ENCODE measurements around the gene SLC35F6. TPM values are rescaled to one million over a fixed set of nuclear protein-coding genes. Genes with fewer than 3 reads are reported as not detected.

Gene SLC35F6
- total RNA-seq, 3 donors from 2014 or later, result 32.8 to 57.3 (median 55.1) TPM

- TF ChIP-seq POLR2AphosphoS5 (IDR thresholded peaks at IDR 0.05) (no peak), CTCF (IDR thresholded peaks at IDR 0.05) (no peak), POLR2A (IDR thresholded peaks at IDR 0.05) (no peak)
- no peaks in the 10 kb centered on the region for H3K9me3 ChIP-seq
- H3K36me3 ChIP-seq, result no peaks in the 10 kb centered on the region
- H3K27me3 ChIP-seq, result no peaks in the 10 kb centered on the region
- intact Hi-C loops (cut with DNase I; ENCODE audit: low total_unique reads), result no loop called here
- H3K4me1 ChIP-seq, result no peaks in the 10 kb centered on the region
- no peak overlapping the region for H3K27ac ChIP-seq
- no peak overlapping the region for H3K4me3 ChIP-seq
- no peak for DNase-seq (ENCODE audit: low spot score in 2 of 2)
Measured at GRCh38 chr2:26738481-26738880, 25.6 kb upstream of the SLC35F6 start.

GRCh38 chr2:26739514-26739913 lies 24.6 kb upstream of the SLC35F6 start:
- H3K4me1 ChIP-seq, result no peaks in the 10 kb centered on the region
- H3K27ac ChIP-seq, result no peak overlapping the region
- TF ChIP-seq CTCF (IDR thresholded peaks at IDR 0.05) (no peak), POLR2AphosphoS5 (IDR thresholded peaks at IDR 0.05) (no peak), POLR2A (IDR thresholded peaks at IDR 0.05) (no peak)
- H3K9me3 ChIP-seq, result no peaks in the 10 kb centered on the region
- intact Hi-C loops (cut with DNase I; ENCODE audit: low total_unique reads), result no loop called here
- no peaks in the 10 kb centered on the region for H3K36me3 ChIP-seq
- no peak for DNase-seq (ENCODE audit: low spot score in 2 of 2)
- no peaks in the 10 kb centered on the region for H3K27me3 ChIP-seq
- H3K4me3 ChIP-seq, result no peak overlapping the region

DNA sequence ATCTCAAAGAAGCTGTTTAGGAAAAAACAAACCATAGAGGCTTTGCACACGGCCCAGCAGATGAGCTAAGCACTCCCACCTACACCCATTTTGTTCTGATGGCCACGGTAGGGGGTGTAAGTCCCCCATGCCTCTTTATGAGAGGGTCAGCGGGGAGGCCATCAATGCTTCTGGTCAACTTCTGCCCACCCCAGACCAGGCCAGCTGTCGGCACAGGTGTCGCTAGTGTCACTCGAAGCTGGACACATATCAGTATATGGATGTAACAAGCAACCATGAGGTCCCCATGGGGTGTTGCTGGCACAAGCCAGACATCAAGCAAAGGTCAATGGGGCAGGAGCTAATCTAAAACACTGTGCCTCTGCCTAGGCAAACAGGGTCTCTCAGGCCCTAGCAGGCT lies 23.7 kb upstream of the SLC35F6 start:
- H3K9me3 ChIP-seq, result no peaks in the 10 kb centered on the region
- no peaks in the 10 kb centered on the region for H3K27me3 ChIP-seq
- H3K36me3 ChIP-seq, result no peaks in the 10 kb centered on the region
- H3K27ac ChIP-seq, result no peak overlapping the region
- intact Hi-C loops (cut with DNase I; ENCODE audit: low total_unique reads), result loop anchor here (5.0 kb wide), 1 partner anchor 133 kb away; no protein-coding TSS in a partner anchor
- TF ChIP-seq CTCF (IDR thresholded peaks at IDR 0.05) (no peak), POLR2A (IDR thresholded peaks at IDR 0.05) (no peak), POLR2AphosphoS5 (IDR thresholded peaks at IDR 0.05) (no peak)
- no peak overlapping the region for H3K4me3 ChIP-seq
- no peaks in the 10 kb centered on the region for H3K4me1 ChIP-seq
- no peak for DNase-seq (ENCODE audit: low spot score in 2 of 2)

GRCh38 chr2:26740890-26741302 lies 23.2 kb upstream of the SLC35F6 start:
- no peak overlapping the region for H3K4me3 ChIP-seq
- intact Hi-C loops (cut with DNase I; ENCODE audit: low total_unique reads), result loop anchor here (5.0 kb wide), 1 partner anchor 134 kb away; no protein-coding TSS in a partner anchor
- H3K4me1 ChIP-seq, result no peaks in the 10 kb centered on the region
- H3K27ac ChIP-seq, result no peak overlapping the region
- no peak for DNase-seq (ENCODE audit: low spot score in 2 of 2)
- TF ChIP-seq POLR2AphosphoS5 (IDR thresholded peaks at IDR 0.05) (no peak), CTCF (IDR thresholded peaks at IDR 0.05) (no peak), POLR2A (IDR thresholded peaks at IDR 0.05) (no peak)
- no peaks in the 10 kb centered on the region for H3K9me3 ChIP-seq
- no peaks in the 10 kb centered on the region for H3K36me3 ChIP-seq
- no peaks in the 10 kb centered on the region for H3K27me3 ChIP-seq

DNA sequence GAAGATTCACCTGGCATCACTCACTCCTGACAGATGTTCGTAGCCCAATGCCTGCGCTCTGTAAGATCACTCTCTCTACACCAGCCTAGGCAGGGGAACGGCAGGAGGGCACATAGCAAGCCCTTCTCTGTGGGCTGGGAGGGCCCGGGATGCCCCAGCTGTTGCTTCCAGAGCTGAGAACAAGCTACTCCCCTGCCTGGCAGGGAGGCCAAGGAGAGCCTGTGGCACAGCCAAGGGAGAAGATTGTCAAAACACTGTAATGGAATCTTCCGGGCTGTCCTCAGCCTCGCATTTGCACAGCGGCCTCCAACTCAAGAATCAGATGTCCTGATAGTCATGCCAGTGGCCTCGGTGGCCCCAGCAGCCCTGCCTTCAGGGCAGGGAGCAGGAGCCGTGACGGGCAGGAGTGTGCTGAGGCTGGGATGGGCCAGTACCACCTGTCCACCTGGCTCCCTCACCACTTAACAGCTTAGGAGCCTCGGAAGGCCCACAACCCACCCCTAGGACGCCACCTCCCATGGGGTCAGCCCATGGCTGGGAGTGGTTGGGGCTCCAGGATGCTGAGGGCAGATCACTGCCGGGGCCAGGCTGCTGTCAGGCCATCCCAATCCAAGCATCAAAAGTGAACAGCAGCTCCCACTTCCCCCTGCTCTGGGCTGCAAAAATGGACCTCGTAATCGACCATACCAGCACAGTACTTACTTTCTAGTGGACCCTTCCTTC lies 21.9 kb upstream of the SLC35F6 start:
- TF ChIP-seq POLR2AphosphoS5 (IDR thresholded peaks at IDR 0.05) (no peak), POLR2A (IDR thresholded peaks at IDR 0.05) (no peak), CTCF (IDR thresholded peaks at IDR 0.05) (no peak)
- DNase-seq (ENCODE audit: low spot score in 2 of 2), result no peak
- no peak overlapping the region for H3K4me3 ChIP-seq

More for the DNA sequence above, 21.9 kb upstream of the SLC35F6 start:
- Histone ChIP-seq H3K27me3 (no peaks in the 10 kb centered on the region), H3K36me3 (no peaks in the 10 kb centered on the region), H3K4me1 (no peaks in the 10 kb centered on the region), H3K27ac (no peak overlapping the region), H3K9me3 (no peaks in the 10 kb centered on the region)
- intact Hi-C loops (cut with DNase I; ENCODE audit: low total_unique reads), result loop anchor here (5.0 kb wide), 1 partner anchor 135 kb away; no protein-coding TSS in a partner anchor

All from breast epithelium (tissue), 4 donors.